H54 (cell line): ENCODE data around the gene MTMR1.

Source experiments
- DNase-seq: peaks from one replicate; pipeline ENCODE4 v3.0.0; 2011; ENCODE audit warnings: low spot score, mixed read lengths; ENCODE audit not compliant: insufficient read length
- FAIRE-seq: peaks from 3 replicates; lab custom pipeline; 2011; peaks lifted over from hg19 to GRCh38; lab: Jason Lieb, UNC
- POLR2A ChIP-seq: IDR thresholded peaks from 2 replicates; pipeline ENCODE4 v1.6.1; 2011; ENCODE audit warnings: low read depth, mild to moderate bottlenecking, low read length

Gene MTMR1

GRCh38 chrX:150813922-150814321, 120.7 kb downstream of the MTMR1 start:
- DNase-seq (no peak), FAIRE-seq (no peak)
- TF ChIP-seq POLR2A = no peak
